ENCODE data around the gene TGFA. TPM values are rescaled to one million over a fixed set of nuclear protein-coding genes. Genes with fewer than 3 reads are reported as not detected.

TGFA gene
- total and polyA plus RNA-seq, 9 donors: 0.08 to 8.7 (median 1.2) TPM

- Histone ChIP-seq H3K9me3 (peaks cover 0 to 4% of the 10 kb centered on the region in 2 donors), H3K4me3 (no peak overlapping the region), H3K27me3 (no peaks in the 10 kb centered on the region), H3K27ac (no peak overlapping the region), H3K4me1 (ENCODE audit: insufficient read depth) (no peaks in the 10 kb centered on the region), H3K36me3 (no peaks in the 10 kb centered on the region)
- TF ChIP-seq EP300 (IDR thresholded peaks at IDR 0.05) (no peak), POLR2A (IDR thresholded peaks at IDR 0.05) (no peak), CTCF (IDR thresholded peaks at IDR 0.05) (no peak)
- intact Hi-C loops (cut with DNase I): no loop called here
- 71 to 84% (median 80%) methylated on average over 6 of the region's 6 CpGs for WGBS, 3 donors
- no peak for DNase-seq
These were observed 42.7 kb upstream of the TGFA start for GRCh38 chr2:70596293-70596692.

GRCh38 chr2:70583091-70583490 is 29.5 kb upstream of the TGFA start:
- Histone ChIP-seq H3K36me3 (no peaks in the 10 kb centered on the region), H3K4me1 (ENCODE audit: insufficient read depth) (no peaks in the 10 kb centered on the region), H3K9me3 (no peaks in the 10 kb centered on the region), H3K27ac (no peak overlapping the region), H3K27me3 (no peaks in the 10 kb centered on the region), H3K4me3 (no peak overlapping the region)
- TF ChIP-seq CTCF (IDR thresholded peaks at IDR 0.05) (no peak), POLR2A (IDR thresholded peaks at IDR 0.05) (no peak), EP300 (IDR thresholded peaks at IDR 0.05) (no peak)
- WGBS, 3 donors: 78 to 88% (median 86%) methylated on average over 7 of the region's 7 CpGs
- no peak for DNase-seq
- intact Hi-C loops (cut with DNase I): no loop called here

- Histone ChIP-seq H3K27ac (no peak overlapping the region), H3K9me3 (no peaks in the 10 kb centered on the region), H3K4me1 (ENCODE audit: insufficient read depth) (no peaks in the 10 kb centered on the region), H3K36me3 (no peaks in the 10 kb centered on the region), H3K27me3 (no peaks in the 10 kb centered on the region), H3K4me3 (no peak overlapping the region)
- intact Hi-C loops (cut with DNase I): no loop called here
- no peak for TF ChIP-seq EP300 (IDR thresholded peaks at IDR 0.05)
- TF ChIP-seq POLR2A (IDR thresholded peaks at IDR 0.05): no peak
- no peak for TF ChIP-seq CTCF (IDR thresholded peaks at IDR 0.05)
- DNase-seq: no peak
These were observed 26.7 kb upstream of the TGFA start for GRCh38 chr2:70580352-70580751.

GRCh38 chr2:70574618-70575017 is 21.0 kb upstream of the TGFA start:
- Histone ChIP-seq H3K4me1 (ENCODE audit: insufficient read depth) (no peaks in the 10 kb centered on the region), H3K27me3 (no peaks in the 10 kb centered on the region), H3K4me3 (no peak overlapping the region), H3K36me3 (no peaks in the 10 kb centered on the region), H3K9me3 (no peaks in the 10 kb centered on the region), H3K27ac (no peak overlapping the region)
- intact Hi-C loops (cut with DNase I): no loop called here
- TF ChIP-seq CTCF (IDR thresholded peaks at IDR 0.05) (no peak), POLR2A (IDR thresholded peaks at IDR 0.05) (no peak), EP300 (IDR thresholded peaks at IDR 0.05) (no peak)
- no peak for DNase-seq
- WGBS, 3 donors: 74 to 81% (median 81%) methylated on average over 3 of the region's 3 CpGs

GRCh38 chr2:70574109-70574508 is 20.5 kb upstream of the TGFA start:
- TF ChIP-seq POLR2A (IDR thresholded peaks at IDR 0.05): no peak
- no peak for TF ChIP-seq CTCF (IDR thresholded peaks at IDR 0.05)
- TF ChIP-seq EP300 (IDR thresholded peaks at IDR 0.05): no peak
- 67 to 89% (median 88%) methylated on average over 2 of the region's 2 CpGs for WGBS, 3 donors
- Histone ChIP-seq H3K27me3 (no peaks in the 10 kb centered on the region), H3K36me3 (no peaks in the 10 kb centered on the region), H3K4me1 (ENCODE audit: insufficient read depth) (no peaks in the 10 kb centered on the region), H3K27ac (no peak overlapping the region), H3K9me3 (no peaks in the 10 kb centered on the region), H3K4me3 (no peak overlapping the region)
- intact Hi-C loops (cut with DNase I): no loop called here
- no peak for DNase-seq
